Ovary (tissue), 9 donors: Measurements from ENCODE around the gene OCA2. TPM values are rescaled to one million over a fixed set of nuclear protein-coding genes. Genes with fewer than 3 reads are reported as not detected.

ENCODE experiments used
- DNase-seq, 5 donors: peaks; one replicate each; pipeline ENCODE4 v3.0.0-alpha.2; 2019 to 2020
- H3K27ac ChIP-seq, 2 donors: fragments of 200-600 bp; one replicate each; pipeline versions ENCODE4 v1.5.1 to v1.8.0; 2019 to 2022
- H3K27me3 ChIP-seq: fragments of 200-600 bp; one replicate; pipeline ENCODE4 v1.8.0; 2022
- H3K36me3 ChIP-seq: fragments of 200-600 bp; sonication (generic); one replicate; pipeline ENCODE4 v1.5.1; 2019
- H3K4me1 ChIP-seq: one replicate; pipeline ENCODE4 v1.8.1; 2013; ENCODE audit warnings: mild to moderate bottlenecking, moderate library complexity; ENCODE audit not compliant: insufficient read depth
- H3K4me3 ChIP-seq: fragments of 200-600 bp; sonication (generic); one replicate; pipeline ENCODE4 v1.5.1; 2017
- H3K9me3 ChIP-seq, 2 donors: fragments of 200-600 bp in 1 of 2; sonication (generic) in 1 of 2; one replicate each; pipeline versions ENCODE4 v1.5.1 to v1.8.1; 2013 to 2019; ENCODE audit warnings: mild to moderate bottlenecking in 1 of 2, moderate library complexity in 1 of 2
- CTCF ChIP-seq, 3 donors: fragments of 450-650 bp in 2 of 3; fragments of 200-600 bp in 1 of 3; IDR thresholded peaks; one replicate each; pipeline versions ENCODE4 v1.5.1 to v1.8.0; 2016 to 2022; ENCODE audit warnings: antibody characterized with exemption in 3 of 3, mild to moderate bottlenecking in 1 of 3
- EP300 ChIP-seq: sonication (generic); formaldehyde crosslinking; IDR thresholded peaks from one replicate; pipeline ENCODE4 v1.6.1; 2017; ENCODE audit warnings: antibody characterized with exemption
- POLR2A ChIP-seq: fragments of 450-650 bp; IDR thresholded peaks from one replicate; pipeline ENCODE4 v1.6.1; 2017; ENCODE audit warnings: antibody characterized with exemption, mild to moderate bottlenecking, moderate library complexity
- WGBS, 3 donors: extraction: QIAGEN DNeasy Blood & Tissue Kit in 1 of 3; methylation state at CpG; one replicate each; pipeline versions ENCODE4 v1.1.5 to v1.1.7; 2013 to 2017; 5-methylcytosine and 5-hydroxymethylcytosine counted together
- intact Hi-C, 4 donors: fragments of 100-400 bp; cut with DNase I; formaldehyde crosslinking; loops; one replicate each; pipeline versions ENCODE4 v1.11.0 to v1.15.1; 2022 to 2023
- polyA plus RNA-seq, 2 donors: library from polyadenylated mRNA; stranded (reverse); fragments of 200-250 nt in 1 of 2; fragments of 350-450 nt in 1 of 2; fragmentation: Illumina TruSeq in 1 of 2; extraction: RNeasy Lipid Tissue Mini Kit (QIAGEN cat#74804) in 1 of 2; gene quantifications; one replicate each; pipeline ENCODE4 v1.2.3, GENCODE V29; 2013 to 2014
- total RNA-seq, 7 donors: library from RNA; depleted of rRNA in 2 of 7; stranded (reverse); fragments of >200 nt in 2 of 7; fragmentation: NEBNext Ultra II Directional in 3 of 7; extraction: Animal tissue kit (Norgen Biotek cat#: 25700) in 3 of 7; gene quantifications; one replicate each; pipeline versions ENCODE4 v1.1.0 to v1.2.4, GENCODE V29; 2016 to 2023
- donor health status: DM: no; HTN: no; CAD: no; lungs with moderate emphysema.
- donor health status: DM: no; HTN: no; CAD: no.
- donor health status: Bipolar disorder and iron deficiency.
- donor health status: DM: yes; HTN: yes; CAD: no.
- donor health status: DM: no; HTN: no; CAD: no.
- donor health status: DM: yes; HTN: yes; CAD: no.

The OCA2 gene
- total and polyA plus RNA-seq, 9 donors, result 0.31 to 3.5 (median 0.68) TPM; not detected in 1

GRCh38 chr15:27869697-27870281 is 229.3 kb downstream of the OCA2 start:
- WGBS, 3 donors, result 84 to 88% (median 85%) methylated on average over 17 of the region's 17 CpGs
- TF ChIP-seq EP300 (no peak), POLR2A (no peak), CTCF (IDR thresholded peaks at IDR 0.05) (no peak)
- intact Hi-C loops, result no loop called here

GRCh38 chr15:27868828-27869404 is 230.2 kb downstream of the OCA2 start:
- no peak overlapping the region for H3K4me3 ChIP-seq
- no peak for TF ChIP-seq POLR2A
- TF ChIP-seq EP300, result no peak
- TF ChIP-seq CTCF (IDR thresholded peaks at IDR 0.05), result no peak
- WGBS, 3 donors, result 77 to 87% (median 81%) methylated on average over 9 to 10 of the region's 10 CpGs
- H3K27ac ChIP-seq, result no peak overlapping the region
- intact Hi-C loops, result no loop called here
- DNase-seq, result no peak
- no peaks in the 10 kb centered on the region for H3K27me3 ChIP-seq
- H3K9me3 ChIP-seq, result no peaks in the 10 kb centered on the region
- no peaks in the 10 kb centered on the region for H3K4me1 ChIP-seq
- H3K36me3 ChIP-seq, result no peaks in the 10 kb centered on the region

More at GRCh38 chr15:27869697-27870281, 229.3 kb downstream of the OCA2 start:
- no peak for DNase-seq
- H3K4me3 ChIP-seq, result no peak overlapping the region
- H3K36me3 ChIP-seq, result no peaks in the 10 kb centered on the region
- H3K27me3 ChIP-seq, result no peaks in the 10 kb centered on the region
- H3K4me1 ChIP-seq, result no peaks in the 10 kb centered on the region
- H3K27ac ChIP-seq, result no peak overlapping the region
- no peaks in the 10 kb centered on the region for H3K9me3 ChIP-seq

- WGBS, 3 donors, result 67 to 74% (median 69%) methylated on average over 7 of the region's 7 CpGs
- H3K9me3 ChIP-seq, result no peaks in the 10 kb centered on the region
- no peak overlapping the region for H3K27ac ChIP-seq
- intact Hi-C loops, result no loop called here
- no peaks in the 10 kb centered on the region for H3K27me3 ChIP-seq
- no peak for DNase-seq
- no peak overlapping the region for H3K4me3 ChIP-seq
- no peaks in the 10 kb centered on the region for H3K4me1 ChIP-seq
- TF ChIP-seq POLR2A, result no peak
- TF ChIP-seq EP300, result no peak
- no peak for TF ChIP-seq CTCF (IDR thresholded peaks at IDR 0.05)
- no peaks in the 10 kb centered on the region for H3K36me3 ChIP-seq
These were observed 231.3 kb downstream of the OCA2 start for GRCh38 chr15:27867861-27868260.

GRCh38 chr15:27866505-27867165 is 232.5 kb downstream of the OCA2 start:
- no peak for DNase-seq
- no peak for TF ChIP-seq EP300
- no peak for TF ChIP-seq CTCF (IDR thresholded peaks at IDR 0.05)
- TF ChIP-seq POLR2A, result no peak
- H3K9me3 ChIP-seq, result no peaks in the 10 kb centered on the region
- intact Hi-C loops, result no loop called here
- H3K27ac ChIP-seq, result no peak overlapping the region
- no peaks in the 10 kb centered on the region for H3K4me1 ChIP-seq
- H3K27me3 ChIP-seq, result no peaks in the 10 kb centered on the region
- WGBS, 3 donors, result 82 to 84% (median 83%) methylated on average over 10 of the region's 10 CpGs
- no peak overlapping the region for H3K4me3 ChIP-seq
- H3K36me3 ChIP-seq, result no peaks in the 10 kb centered on the region
